Endometrial microvascular endothelial cells (primary cell): ENCODE data around the gene RBKS. TPM values are rescaled to one million over a fixed set of nuclear protein-coding genes. Genes with fewer than 3 reads are reported as not detected.

Experiments used
- total RNA-seq: library from RNA; depleted of rRNA; stranded (reverse); fragments of >200 nt; gene quantifications from one replicate; pipeline ENCODE4 v1.2.3, GENCODE V29; 2015; ENCODE audit errors: inconsistent ontology term

RBKS gene
- total RNA-seq, 1 donor from 2014 or later: 8.5 TPM

Other genes with a start within 250 kb of the RBKS start
- 18.0 TPM for gene SUPT7L, start 226.8 kb downstream of the RBKS start, total RNA-seq
- gene SLC4A1AP, start 226.5 kb downstream of the RBKS start, total RNA-seq: 30.3 TPM
- 126 TPM for gene MRPL33, start 118.7 kb downstream of the RBKS start, total RNA-seq
- gene BABAM2, start 342 bp upstream of the RBKS start, total RNA-seq: 24.8 TPM